Measurements from ENCODE around the gene ADAMTS9.

ADAMTS9 gene

GRCh38 chr3:64617610-64618009 lies 70.2 kb downstream of the ADAMTS9 start:
- no peak for DNase-seq (ENCODE audit: low read depth)

- DNase-seq (ENCODE audit: low read depth): no peak
These were observed 70.8 kb downstream of the ADAMTS9 start for GRCh38 chr3:64616953-64617352.

GRCh38 chr3:64612916-64613526 lies 74.8 kb downstream of the ADAMTS9 start:
- no peak for DNase-seq (ENCODE audit: low read depth)

- no peak for DNase-seq (ENCODE audit: low read depth)
These were observed 75.5 kb downstream of the ADAMTS9 start for GRCh38 chr3:64612082-64612860.

- DNase-seq (ENCODE audit: low read depth): no peak
These were observed 79.1 kb downstream of the ADAMTS9 start for GRCh38 chr3:64608741-64609140.

GRCh38 chr3:64607032-64607551 lies 80.7 kb downstream of the ADAMTS9 start:
- no peak for DNase-seq (ENCODE audit: low read depth)

- DNase-seq (ENCODE audit: low read depth): no peak
These were observed 83.5 kb downstream of the ADAMTS9 start for GRCh38 chr3:64604313-64604712.

- DNase-seq (ENCODE audit: low read depth): no peak
These were observed 86.0 kb downstream of the ADAMTS9 start for GRCh38 chr3:64601824-64602223.

- DNase-seq (ENCODE audit: low read depth): no peak
These were observed 87.4 kb downstream of the ADAMTS9 start for GRCh38 chr3:64600246-64600950.

- DNase-seq (ENCODE audit: low read depth): no peak
These were observed 88.1 kb downstream of the ADAMTS9 start for GRCh38 chr3:64599651-64600050.

GRCh38 chr3:64595253-64595694 lies 92.5 kb downstream of the ADAMTS9 start:
- DNase-seq (ENCODE audit: low read depth): no peak

GRCh38 chr3:64594134-64594533 lies 93.7 kb downstream of the ADAMTS9 start:
- no peak for DNase-seq (ENCODE audit: low read depth)

- no peak for DNase-seq (ENCODE audit: low read depth)
These were observed 94.5 kb downstream of the ADAMTS9 start for GRCh38 chr3:64593350-64593749.

- no peak for DNase-seq (ENCODE audit: low read depth)
These were observed 96.2 kb downstream of the ADAMTS9 start for GRCh38 chr3:64591615-64592014.

- no peak for DNase-seq (ENCODE audit: low read depth)
These were observed 99.4 kb downstream of the ADAMTS9 start for GRCh38 chr3:64588380-64588779.

- DNase-seq (ENCODE audit: low read depth): no peak
These were observed 100.8 kb downstream of the ADAMTS9 start for GRCh38 chr3:64586952-64587351.

- no peak for DNase-seq (ENCODE audit: low read depth)
These were observed 103.6 kb downstream of the ADAMTS9 start for GRCh38 chr3:64584179-64584578.

GRCh38 chr3:64578797-64579196 lies 109.0 kb downstream of the ADAMTS9 start:
- DNase-seq (ENCODE audit: low read depth): no peak

GRCh38 chr3:64578062-64578770 lies 109.6 kb downstream of the ADAMTS9 start:
- no peak for DNase-seq (ENCODE audit: low read depth)

- no peak for DNase-seq (ENCODE audit: low read depth)
These were observed 111.5 kb downstream of the ADAMTS9 start for GRCh38 chr3:64576211-64576775.

- DNase-seq (ENCODE audit: low read depth): no peak
These were observed 112.5 kb downstream of the ADAMTS9 start for GRCh38 chr3:64575211-64575844.

Measured in stimulated activated CD8-positive, alpha-beta memory T cell treated with anti-CD3 and anti-CD28 coated beads, Interleukin-4, amount 100 ng/mL, for 24 hours (primary cell).